Measurements from ENCODE around the gene BRME1. TPM values are rescaled to one million over a fixed set of nuclear protein-coding genes. Genes with fewer than 3 reads are reported as not detected.

BRME1 gene
- polyA plus RNA-seq, 3 donors = 0.05 to 0.28 TPM; not detected in 1

DNA sequence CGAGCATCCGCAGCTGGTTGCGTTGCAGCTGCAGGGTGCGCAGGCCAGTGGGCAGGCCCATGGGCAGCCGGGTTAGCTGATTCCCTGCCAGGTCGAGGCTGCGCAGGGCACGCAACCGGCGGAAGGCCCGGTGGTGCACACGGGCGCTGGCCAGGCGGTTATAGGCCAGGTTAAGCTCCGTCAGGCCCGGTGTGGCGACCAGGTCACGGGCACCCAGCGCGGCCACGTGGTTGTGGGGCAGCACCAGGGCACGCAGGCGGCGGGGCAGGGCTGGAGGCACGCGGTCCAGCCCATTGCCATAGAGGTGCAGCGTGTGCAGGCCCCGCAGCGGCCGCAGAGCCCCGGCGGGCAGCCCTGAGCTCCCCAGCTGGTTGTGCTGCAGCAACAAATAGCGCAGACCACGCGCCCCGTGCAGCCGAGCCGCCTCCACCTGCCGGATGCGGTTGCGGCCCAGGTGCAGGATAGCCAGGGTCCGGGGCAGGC lies 27.0 kb upstream of the BRME1 start:
- H4K20me1 ChIP-seq (ENCODE audit: insufficient read depth, low read length) = no peaks in the 10 kb centered on the region
- no peaks in the 10 kb centered on the region for H3K9me3 ChIP-seq (replicated peaks in 1 of 2; ENCODE audit: control insufficient read depth in 1 of 2, insufficient read depth in 1 of 2, low read length in 2 of 2)
- no peak for TF ChIP-seq CTCF (IDR thresholded peaks at IDR 0.05)
- peaks cover 17 to 20% of the 10 kb centered on the region in 2 donors for H3K36me3 ChIP-seq (replicated peaks in 1 of 2; ENCODE audit: control insufficient read depth in 1 of 2, insufficient read depth in 2 of 2, low read length in 2 of 2)
- no peaks in the 10 kb centered on the region for H3K79me2 ChIP-seq (ENCODE audit: insufficient read depth, low read length)
- no peaks in the 10 kb centered on the region for H3K4me1 Mint-ChIP-seq
- no peak overlapping the region for H2AFZ ChIP-seq (ENCODE audit: insufficient read depth, low read depth, low read length, poor library complexity, severe bottlenecking)
- peaks cover 8 to 19% (median 11%) of the 10 kb centered on the region in 3 donors for H3K27me3 Mint-ChIP-seq (ENCODE audit: low read depth in 3 of 3)
- H3K27ac Mint-ChIP-seq = no peak overlapping the region
- no peak overlapping the region for H3K27ac ChIP-seq (ENCODE audit: low read depth in 1 of 2, low read length in 2 of 2)
- H3K27me3 ChIP-seq (ENCODE audit: control insufficient read depth in 2 of 2, insufficient read depth in 2 of 2, low read length in 2 of 2) = peaks cover 0 to 9% of the 10 kb centered on the region in 2 donors
- H3K9me3 Mint-ChIP-seq = peaks cover 0 to 2% (median 0%) of the 10 kb centered on the region in 7 donors
- no peaks in the 10 kb centered on the region for H3K4me1 ChIP-seq (ENCODE audit: control insufficient read depth in 1 of 2, insufficient read depth in 2 of 2, low read length in 2 of 2)
- no peak for DNase-seq
- no peak overlapping the region for H3K4me2 ChIP-seq (replicated peaks; ENCODE audit: extremely low read depth, low read length, poor library complexity, severe bottlenecking)
- no peak overlapping the region for H3K9ac ChIP-seq (ENCODE audit: insufficient read depth, low read length, poor library complexity, severe bottlenecking)
- no peak overlapping the region for H3K4me3 ChIP-seq (replicated peaks in 1 of 3; ENCODE audit: low read depth in 2 of 3, low read length in 3 of 3)
- intact Hi-C loops (cut with micrococcal nuclease) = no loop called here
- 94% methylated on average over 37 of the region's 42 CpGs for WGBS (ENCODE audit: insufficient coverage)
- H3K4me3 Mint-ChIP-seq = no peak overlapping the region
- peaks cover 8 to 23% of the 10 kb centered on the region in 2 donors for H3K36me3 Mint-ChIP-seq

DNA sequence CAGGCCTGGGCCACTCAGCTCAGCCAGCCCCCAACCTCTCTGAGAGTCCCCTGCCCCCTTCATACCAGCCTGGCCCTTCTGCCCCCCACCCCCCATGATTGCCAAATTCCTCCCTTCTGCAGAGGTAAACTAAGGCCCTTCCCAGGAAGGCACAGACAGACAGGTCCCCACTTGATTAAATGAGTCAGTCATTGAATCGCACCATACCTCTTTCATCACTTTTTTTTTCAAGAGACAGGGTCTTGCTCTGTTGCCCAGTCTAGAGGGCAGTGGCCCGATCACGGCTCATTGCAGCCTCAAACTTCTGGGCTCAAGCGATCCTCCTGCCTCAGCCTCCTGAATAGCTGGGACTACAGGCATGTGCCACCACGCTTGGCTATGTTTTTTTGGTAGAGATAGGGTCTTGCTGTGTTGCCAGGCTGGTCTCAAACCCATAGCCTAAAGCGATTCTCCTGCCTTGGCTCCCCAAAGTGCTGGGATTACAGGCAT lies 26.3 kb upstream of the BRME1 start:
- Histone ChIP-seq H3K27me3 (ENCODE audit: control insufficient read depth in 2 of 2, insufficient read depth in 2 of 2, low read length in 2 of 2) (peaks cover 0 to 1% of the 10 kb centered on the region in 2 donors), H4K20me1 (ENCODE audit: insufficient read depth, low read length) (no peaks in the 10 kb centered on the region), H3K27ac (ENCODE audit: low read depth in 1 of 2, low read length in 2 of 2) (no peak overlapping the region), H3K4me2 (replicated peaks; ENCODE audit: extremely low read depth, low read length, poor library complexity, severe bottlenecking) (no peak overlapping the region), H3K79me2 (ENCODE audit: insufficient read depth, low read length) (no peaks in the 10 kb centered on the region), H3K9me3 (replicated peaks in 1 of 2; ENCODE audit: control insufficient read depth in 1 of 2, insufficient read depth in 1 of 2, low read length in 2 of 2) (no peaks in the 10 kb centered on the region), H3K9ac (ENCODE audit: insufficient read depth, low read length, poor library complexity, severe bottlenecking) (no peak overlapping the region), H3K36me3 (replicated peaks in 1 of 2; ENCODE audit: control insufficient read depth in 1 of 2, insufficient read depth in 2 of 2, low read length in 2 of 2) (peaks cover 21 to 25% of the 10 kb centered on the region in 2 donors), H3K4me1 (ENCODE audit: control insufficient read depth in 1 of 2, insufficient read depth in 2 of 2, low read length in 2 of 2) (no peaks in the 10 kb centered on the region), H3K4me3 (replicated peaks in 1 of 3; ENCODE audit: low read depth in 2 of 3, low read length in 3 of 3) (no peak overlapping the region), H2AFZ (ENCODE audit: insufficient read depth, low read depth, low read length, poor library complexity, severe bottlenecking) (no peak overlapping the region)
- WGBS (ENCODE audit: insufficient coverage) = 100% methylated on average over 5 of the region's 6 CpGs
- Mint-ChIP-seq H3K9me3 (no peaks in the 10 kb centered on the region), H3K27ac (no peak overlapping the region), H3K4me1 (peaks cover 2% of the 10 kb centered on the region), H3K36me3 (peaks cover 10 to 31% of the 10 kb centered on the region in 2 donors), H3K4me3 (no peak overlapping the region), H3K27me3 (ENCODE audit: low read depth in 3 of 3) (peaks cover 2 to 12% (median 5%) of the 10 kb centered on the region in 3 donors)
- no peak for DNase-seq
- intact Hi-C loops (cut with micrococcal nuclease) = no loop called here
- no peak for TF ChIP-seq CTCF (IDR thresholded peaks at IDR 0.05)

Measured in CD14-positive monocyte (primary cell).